PFSK-1 (cell line): Measurements from ENCODE around the gene SLC35E1.
A peak's percentile ranks its signal among the peaks of the same experiment; 100 is the strongest.

ENCODE experiments used
- FOXP2 ChIP-seq: optimal IDR thresholded peaks from 2 replicates; pipeline ENCODE3; 2011; ENCODE audit warnings: borderline replicate concordance, control low read depth, inconsistent platforms; ENCODE audit not compliant: insufficient read depth; ENCODE audit errors: extremely low read length, extremely low read depth
- POLR2AphosphoS5 ChIP-seq: IDR thresholded peaks from 2 replicates; pipeline ENCODE4 v1.6.1; 2012; ENCODE audit warnings: low read depth, mild to moderate bottlenecking, control low read depth, low read length, moderate library complexity
- SIN3A ChIP-seq: IDR thresholded peaks from 2 replicates; pipeline ENCODE4 v1.6.1; 2012; ENCODE audit warnings: mild to moderate bottlenecking, low read length, moderate library complexity, borderline replicate concordance; ENCODE audit not compliant: insufficient read depth
- TAF1 ChIP-seq: IDR thresholded peaks from 2 replicates; pipeline ENCODE4 v1.6.1; 2012; ENCODE audit warnings: low read length, control low read depth, borderline replicate concordance; ENCODE audit not compliant: insufficient read depth
- TF ChIP-seq, protein P1 (sequence below), 2 experiments: IDR thresholded peaks; 2 replicates each; pipeline versions ENCODE4 v1.6.1 to v1.8.0; 2011 to 2012; ENCODE audit warnings: low read depth in 2 of 2, low read length in 2 of 2, control low read depth in 1 of 2, inconsistent platforms in 1 of 2, mild to moderate bottlenecking in 1 of 2, moderate library complexity in 1 of 2; ENCODE audit not compliant: insufficient read depth in 1 of 2

DNA sequence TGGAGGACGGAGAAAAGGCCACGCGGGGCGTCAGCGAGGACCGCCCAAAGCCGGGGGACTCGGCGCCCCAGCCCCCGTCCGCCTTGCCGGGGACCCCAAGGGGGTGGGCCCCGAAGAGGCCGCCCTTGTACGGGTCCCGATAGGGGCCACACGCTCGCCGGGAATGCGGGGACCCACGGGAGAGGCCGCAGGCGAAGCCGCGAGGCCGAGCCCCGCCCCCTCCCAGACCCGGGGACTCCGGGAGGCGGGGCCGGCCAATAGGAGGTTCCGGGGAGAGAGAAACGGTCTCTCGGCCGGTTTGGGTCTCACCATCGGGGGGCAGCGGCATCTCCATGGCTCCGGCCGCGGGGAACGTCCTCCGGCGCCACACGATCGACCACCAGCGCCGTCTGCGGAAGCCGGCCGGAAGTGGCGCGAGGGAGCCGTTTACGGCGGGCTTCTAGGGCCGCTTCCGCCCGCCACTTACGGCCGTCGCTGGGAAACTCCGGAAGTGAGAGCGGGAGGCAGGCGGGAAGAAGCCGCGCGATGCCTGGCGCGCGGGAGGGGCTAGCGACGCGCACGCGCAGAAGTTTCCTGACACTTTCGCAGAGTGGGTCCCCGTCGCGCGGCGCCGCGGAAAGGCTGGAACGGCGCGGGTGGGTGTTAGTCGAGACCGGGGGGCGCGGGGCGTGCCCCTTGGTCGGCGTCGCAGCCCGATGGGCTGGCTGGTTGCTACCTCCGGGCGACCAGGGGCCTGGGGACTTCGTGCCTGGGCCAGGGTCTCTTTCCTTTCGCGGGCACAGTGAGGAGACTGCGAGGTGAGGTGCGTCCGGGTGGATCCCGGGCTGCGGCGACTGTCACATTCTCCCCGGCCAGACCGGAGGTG, 29.9 kb downstream of the SLC35E1 start, which contains the start of gene CHERP:
- TF ChIP-seq SIN3A: peak; percentile 57; the same call in 1 of the 2 replicates
- TF ChIP-seq POLR2AphosphoS5: peak; percentile 94
- TF ChIP-seq TAF1: peak; percentile 78; the same call in 1 of the 2 replicates
- TF ChIP-seq, protein P1, sequence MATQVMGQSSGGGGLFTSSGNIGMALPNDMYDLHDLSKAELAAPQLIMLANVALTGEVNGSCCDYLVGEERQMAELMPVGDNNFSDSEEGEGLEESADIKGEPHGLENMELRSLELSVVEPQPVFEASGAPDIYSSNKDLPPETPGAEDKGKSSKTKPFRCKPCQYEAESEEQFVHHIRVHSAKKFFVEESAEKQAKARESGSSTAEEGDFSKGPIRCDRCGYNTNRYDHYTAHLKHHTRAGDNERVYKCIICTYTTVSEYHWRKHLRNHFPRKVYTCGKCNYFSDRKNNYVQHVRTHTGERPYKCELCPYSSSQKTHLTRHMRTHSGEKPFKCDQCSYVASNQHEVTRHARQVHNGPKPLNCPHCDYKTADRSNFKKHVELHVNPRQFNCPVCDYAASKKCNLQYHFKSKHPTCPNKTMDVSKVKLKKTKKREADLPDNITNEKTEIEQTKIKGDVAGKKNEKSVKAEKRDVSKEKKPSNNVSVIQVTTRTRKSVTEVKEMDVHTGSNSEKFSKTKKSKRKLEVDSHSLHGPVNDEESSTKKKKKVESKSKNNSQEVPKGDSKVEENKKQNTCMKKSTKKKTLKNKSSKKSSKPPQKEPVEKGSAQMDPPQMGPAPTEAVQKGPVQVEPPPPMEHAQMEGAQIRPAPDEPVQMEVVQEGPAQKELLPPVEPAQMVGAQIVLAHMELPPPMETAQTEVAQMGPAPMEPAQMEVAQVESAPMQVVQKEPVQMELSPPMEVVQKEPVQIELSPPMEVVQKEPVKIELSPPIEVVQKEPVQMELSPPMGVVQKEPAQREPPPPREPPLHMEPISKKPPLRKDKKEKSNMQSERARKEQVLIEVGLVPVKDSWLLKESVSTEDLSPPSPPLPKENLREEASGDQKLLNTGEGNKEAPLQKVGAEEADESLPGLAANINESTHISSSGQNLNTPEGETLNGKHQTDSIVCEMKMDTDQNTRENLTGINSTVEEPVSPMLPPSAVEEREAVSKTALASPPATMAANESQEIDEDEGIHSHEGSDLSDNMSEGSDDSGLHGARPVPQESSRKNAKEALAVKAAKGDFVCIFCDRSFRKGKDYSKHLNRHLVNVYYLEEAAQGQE (IDR thresholded peaks at IDR 0.05; ENCODE audit: insufficient read depth in 1 of 2, low read depth in 2 of 2, low read length in 2 of 2): no peak
- TF ChIP-seq FOXP2: peak; percentile 50
